Activated T-helper 2 cell treated with anti-CD3 and anti-CD28 coated beads, Interferon-gamma antibody, Interleukin-2, Interleukin-4, amounts not matched to agents 10 μg/mL and 5 μg/mL and 100 μg/mL, durations not matched to agents 14 hours and 24 hours and 36 hours (primary cell): Measurements from ENCODE around the gene AGAP1. TPM values are rescaled to one million over a fixed set of nuclear protein-coding genes. Genes with fewer than 3 reads are reported as not detected.

Source experiments
- DNase-seq: peaks from one replicate; pipeline ENCODE4 v3.0.0; 2021; ENCODE audit warnings: low spot score
- H3K27ac Mint-ChIP-seq: one replicate; pipeline ENCODE4 v1.8.0; 2021; ENCODE audit warnings: mixed read lengths
- H3K27me3 Mint-ChIP-seq: one replicate; pipeline ENCODE4 v1.8.0; 2021; ENCODE audit warnings: low read depth, mixed read lengths
- H3K36me3 Mint-ChIP-seq: one replicate; pipeline ENCODE4 v1.8.0; 2021; ENCODE audit warnings: low read depth, mixed read lengths
- H3K4me1 Mint-ChIP-seq: one replicate; pipeline ENCODE4 v1.8.0; 2021; ENCODE audit warnings: low read depth, mixed read lengths
- H3K4me3 Mint-ChIP-seq: one replicate; pipeline ENCODE4 v1.8.0; 2021; ENCODE audit warnings: low read depth, mild to moderate bottlenecking, moderate library complexity, mixed read lengths
- H3K9me3 Mint-ChIP-seq: one replicate; pipeline ENCODE4 v1.8.0; 2021; ENCODE audit warnings: mixed read lengths
- intact Hi-C: fragments of 100-400 bp; cut with micrococcal nuclease; formaldehyde crosslinking; loops from one replicate; pipeline ENCODE4 v1.15.1; 2023
- total RNA-seq: library from RNA; stranded (reverse); gene quantifications from 2 replicates; pipeline ENCODE4 v1.2.3, GENCODE V29; 2022

The AGAP1 gene
- total RNA-seq, 1 donor from 2014 or later = 1.8 TPM

- peaks cover 33% of the 10 kb centered on the region for H3K27me3 Mint-ChIP-seq
- intact Hi-C loops = no loop called here
- DNase-seq = no peak
- no peaks in the 10 kb centered on the region for H3K36me3 Mint-ChIP-seq
- peaks cover 11% of the 10 kb centered on the region for H3K9me3 Mint-ChIP-seq
- no peak overlapping the region for H3K27ac Mint-ChIP-seq
- H3K4me1 Mint-ChIP-seq = no peaks in the 10 kb centered on the region
- no peak overlapping the region for H3K4me3 Mint-ChIP-seq
Observed at GRCh38 chr2:236157366-236157765, 663.5 kb downstream of the AGAP1 start.

GRCh38 chr2:236157815-236158498 is 664.1 kb downstream of the AGAP1 start:
- peaks cover 39% of the 10 kb centered on the region for H3K27me3 Mint-ChIP-seq
- H3K9me3 Mint-ChIP-seq = peaks cover 7% of the 10 kb centered on the region
- intact Hi-C loops = no loop called here

GRCh38 chr2:236158969-236159777 is 665.3 kb downstream of the AGAP1 start:
- Mint-ChIP-seq H3K9me3 (no peaks in the 10 kb centered on the region), H3K36me3 (no peaks in the 10 kb centered on the region), H3K27me3 (peaks cover 40% of the 10 kb centered on the region), H3K4me3 (no peak overlapping the region), H3K27ac (no peak overlapping the region), H3K4me1 (no peaks in the 10 kb centered on the region)
- DNase-seq = no peak
- intact Hi-C loops = no loop called here

More at GRCh38 chr2:236157815-236158498, 664.1 kb downstream of the AGAP1 start:
- Mint-ChIP-seq H3K4me1 (no peaks in the 10 kb centered on the region), H3K4me3 (no peak overlapping the region), H3K27ac (no peak overlapping the region), H3K36me3 (no peaks in the 10 kb centered on the region)
- no peak for DNase-seq

- H3K4me3 Mint-ChIP-seq = no peak overlapping the region
- no peaks in the 10 kb centered on the region for H3K36me3 Mint-ChIP-seq
- intact Hi-C loops = no loop called here
- H3K27ac Mint-ChIP-seq = no peak overlapping the region
- no peak for DNase-seq
- H3K27me3 Mint-ChIP-seq = peaks cover 42% of the 10 kb centered on the region
- H3K4me1 Mint-ChIP-seq = no peaks in the 10 kb centered on the region
- no peaks in the 10 kb centered on the region for H3K9me3 Mint-ChIP-seq
Observed at GRCh38 chr2:236159778-236160170, 665.9 kb downstream of the AGAP1 start.

GRCh38 chr2:236160366-236161081 is 666.7 kb downstream of the AGAP1 start:
- H3K9me3 Mint-ChIP-seq = no peaks in the 10 kb centered on the region
- intact Hi-C loops = no loop called here
- peaks cover 49% of the 10 kb centered on the region for H3K27me3 Mint-ChIP-seq
- H3K4me1 Mint-ChIP-seq = no peaks in the 10 kb centered on the region
- H3K36me3 Mint-ChIP-seq = no peaks in the 10 kb centered on the region
- H3K27ac Mint-ChIP-seq = no peak overlapping the region
- H3K4me3 Mint-ChIP-seq = no peak overlapping the region
- DNase-seq = no peak

- intact Hi-C loops = no loop called here
- no peak overlapping the region for H3K27ac Mint-ChIP-seq
- peaks cover 53% of the 10 kb centered on the region for H3K27me3 Mint-ChIP-seq
- no peak overlapping the region for H3K4me3 Mint-ChIP-seq
- no peaks in the 10 kb centered on the region for H3K4me1 Mint-ChIP-seq
- no peaks in the 10 kb centered on the region for H3K36me3 Mint-ChIP-seq
- no peak for DNase-seq
- no peaks in the 10 kb centered on the region for H3K9me3 Mint-ChIP-seq
Observed at GRCh38 chr2:236161082-236161462, 667.2 kb downstream of the AGAP1 start.

- intact Hi-C loops = no loop called here
- Mint-ChIP-seq H3K9me3 (no peaks in the 10 kb centered on the region), H3K27ac (no peak overlapping the region), H3K27me3 (peaks cover 58% of the 10 kb centered on the region), H3K36me3 (no peaks in the 10 kb centered on the region), H3K4me1 (no peaks in the 10 kb centered on the region), H3K4me3 (no peak overlapping the region)
- DNase-seq = no peak
Observed at GRCh38 chr2:236161531-236161930, 667.7 kb downstream of the AGAP1 start.

GRCh38 chr2:236162031-236162845 is 668.4 kb downstream of the AGAP1 start:
- H3K9me3 Mint-ChIP-seq = no peaks in the 10 kb centered on the region
- no peak overlapping the region for H3K4me3 Mint-ChIP-seq
- no peaks in the 10 kb centered on the region for H3K36me3 Mint-ChIP-seq
- H3K27ac Mint-ChIP-seq = no peak overlapping the region
- DNase-seq = no peak
- no peaks in the 10 kb centered on the region for H3K4me1 Mint-ChIP-seq
- peaks cover 62% of the 10 kb centered on the region for H3K27me3 Mint-ChIP-seq
- intact Hi-C loops = no loop called here

- H3K4me3 Mint-ChIP-seq = no peak overlapping the region
- no peak overlapping the region for H3K27ac Mint-ChIP-seq
- H3K9me3 Mint-ChIP-seq = no peaks in the 10 kb centered on the region
- intact Hi-C loops = no loop called here
- H3K4me1 Mint-ChIP-seq = no peaks in the 10 kb centered on the region
- H3K36me3 Mint-ChIP-seq = no peaks in the 10 kb centered on the region
- DNase-seq = no peak
- peaks cover 58% of the 10 kb centered on the region for H3K27me3 Mint-ChIP-seq
Observed at GRCh38 chr2:236162882-236163470, 669.1 kb downstream of the AGAP1 start.

- H3K4me3 Mint-ChIP-seq = no peak overlapping the region
Observed at GRCh38 chr2:236163471-236164200, 669.8 kb downstream of the AGAP1 start.

GRCh38 chr2:236164201-236164924 is 670.5 kb downstream of the AGAP1 start:
- no peaks in the 10 kb centered on the region for H3K4me1 Mint-ChIP-seq
- peaks cover 56% of the 10 kb centered on the region for H3K27me3 Mint-ChIP-seq
- H3K4me3 Mint-ChIP-seq = no peak overlapping the region
- H3K9me3 Mint-ChIP-seq = no peaks in the 10 kb centered on the region
- H3K27ac Mint-ChIP-seq = peak overlapping the region; percentile 55
- no peaks in the 10 kb centered on the region for H3K36me3 Mint-ChIP-seq
- DNase-seq = no peak
- intact Hi-C loops = loop anchor here (2.0 kb wide), 1 partner anchor 16 kb away; no protein-coding TSS in a partner anchor

More at GRCh38 chr2:236163471-236164200, 669.8 kb downstream of the AGAP1 start:
- H3K27me3 Mint-ChIP-seq = peaks cover 53% of the 10 kb centered on the region
- H3K9me3 Mint-ChIP-seq = no peaks in the 10 kb centered on the region
- H3K4me1 Mint-ChIP-seq = no peaks in the 10 kb centered on the region
- intact Hi-C loops = loop anchor here (2.0 kb wide), 1 partner anchor 17 kb away; no protein-coding TSS in a partner anchor
- no peak overlapping the region for H3K27ac Mint-ChIP-seq
- no peaks in the 10 kb centered on the region for H3K36me3 Mint-ChIP-seq
- no peak for DNase-seq
